SJSA1 (cell line): ENCODE measurements around the gene GABRD. TPM values are rescaled to one million over a fixed set of nuclear protein-coding genes. Genes with fewer than 3 reads are reported as not detected.
"Not testable (repeated sequence)": the region's sequence is repeated elsewhere in the genome, so short reads cannot be mapped to it uniquely, and the experiment has no call there.

Experiments used
- DNase-seq, 2 experiments: peaks; one replicate each; pipeline ENCODE4 v3.0.0-alpha.2; 2015 to 2020; ENCODE audit warnings: low spot score in 2 of 2, low read depth in 1 of 2
- H3K27ac ChIP-seq: fragments of 250-450 bp; sonication (Bioruptor Pico); 2 replicates; pipeline ENCODE4 v1.5.1; 2020; ENCODE audit warnings: mild to moderate bottlenecking, moderate library complexity
- H3K27me3 ChIP-seq: fragments of 250-450 bp; sonication (Bioruptor Pico); replicated peaks from 2 replicates; pipeline ENCODE4 v1.5.1; 2020; ENCODE audit warnings: mild to moderate bottlenecking, moderate library complexity
- H3K36me3 ChIP-seq: fragments of 250-450 bp; sonication (Bioruptor Pico); 2 replicates; pipeline ENCODE4 v1.5.1; 2020; ENCODE audit warnings: mild to moderate bottlenecking
- H3K4me1 ChIP-seq: fragments of 250-450 bp; sonication (Bioruptor Pico); replicated peaks from 2 replicates; pipeline ENCODE4 v1.6.1; 2021; ENCODE audit warnings: mild to moderate bottlenecking
- H3K4me3 ChIP-seq: fragments of 250-450 bp; sonication (Bioruptor Pico); 2 replicates; pipeline ENCODE4 v1.5.1; 2020; ENCODE audit warnings: mild to moderate bottlenecking
- H3K9me3 ChIP-seq: fragments of 250-450 bp; sonication (Bioruptor Pico); replicated peaks from 2 replicates; pipeline ENCODE4 v1.5.1; 2020; ENCODE audit warnings: mild to moderate bottlenecking
- total RNA-seq: library from RNA; depleted of rRNA; stranded (reverse); fragments of >200 nt; shearing (Covaris generic); gene quantifications from 2 replicates; pipeline ENCODE4 v1.2.3, GENCODE V29; 2014

The GABRD gene
- total RNA-seq, 1 experiment from 2014 or later, result not detected

DNA sequence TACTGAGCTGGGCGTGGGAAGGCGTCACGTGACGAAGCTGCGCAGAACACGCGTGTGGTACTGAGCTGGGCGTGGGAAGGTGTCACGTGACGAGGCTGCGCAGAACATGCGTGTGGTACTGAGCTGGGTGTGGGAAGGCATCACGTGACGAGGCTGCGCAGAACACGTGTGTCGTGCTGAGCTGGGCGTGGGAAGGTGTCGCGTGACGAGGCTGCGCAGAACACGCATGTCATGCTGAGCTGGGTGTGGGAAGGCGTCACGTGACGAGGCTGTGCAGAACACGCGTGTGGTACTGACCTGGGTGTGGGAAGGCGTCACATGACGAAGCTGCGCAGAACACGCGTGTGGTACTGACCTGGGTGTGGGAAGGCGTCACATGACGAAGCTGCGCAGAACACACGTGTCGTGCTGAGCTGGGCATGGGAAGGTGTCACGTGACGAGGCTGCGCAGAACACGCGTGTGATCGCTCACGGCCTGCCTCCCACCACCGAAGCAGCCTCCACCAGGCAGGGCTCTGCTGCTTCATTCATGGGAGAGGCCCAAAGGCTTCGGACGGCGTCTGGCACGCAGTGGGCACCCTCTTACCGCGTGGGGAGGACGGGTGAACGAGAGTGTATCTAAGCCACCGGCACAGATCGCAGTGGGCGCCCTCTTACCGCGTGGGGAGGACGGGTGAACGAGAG is 39.5 kb upstream of the GABRD start:
- Histone ChIP-seq H3K27me3 (peaks cover 7% of the 10 kb centered on the region; the same call in 1 of the 2 replicates), H3K27ac (no peak overlapping the region), H3K4me3 (no peak overlapping the region), H3K4me1 (no peaks in the 10 kb centered on the region), H3K36me3 (no peaks in the 10 kb centered on the region), H3K9me3 (0 out of 2 replicates have a peak, but pooled peaks cover 6% of the 10 kb centered on the region)
- no peak for DNase-seq

DNA sequence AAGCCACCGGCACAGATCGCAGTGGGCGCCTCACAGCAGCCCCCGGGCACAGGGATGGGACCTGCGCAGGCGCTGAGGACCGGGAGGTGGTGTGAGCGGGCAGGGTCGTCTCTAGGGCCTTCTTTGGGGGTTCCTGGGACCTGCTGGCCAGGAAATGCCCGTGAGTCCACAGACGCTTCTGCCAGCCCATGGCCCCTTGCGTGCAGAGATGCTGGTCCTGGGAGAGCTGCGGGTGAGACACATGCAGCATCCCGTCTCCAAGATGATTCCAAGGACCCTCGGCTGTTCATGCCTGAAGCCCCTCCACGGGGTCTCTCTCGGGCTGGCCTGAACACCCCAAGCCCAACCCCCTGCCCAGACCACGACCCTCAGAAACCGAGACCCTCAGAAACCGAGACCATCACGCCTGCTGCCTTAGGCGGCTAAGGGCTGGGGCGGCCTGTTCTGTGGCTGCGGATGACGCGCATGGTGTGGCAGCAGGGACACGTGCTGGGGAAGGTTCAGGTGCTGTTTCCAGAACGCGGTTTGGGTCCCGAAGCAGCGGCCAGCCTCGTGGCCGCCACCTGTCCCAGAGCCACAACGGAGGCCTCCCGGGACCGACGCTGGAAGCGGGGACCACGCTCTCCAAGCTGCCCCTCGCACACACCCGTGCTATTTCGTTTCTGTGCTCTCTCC is 38.5 kb upstream of the GABRD start:
- Histone ChIP-seq H3K27ac (no peak overlapping the region), H3K9me3 (0 out of 2 replicates have a peak, but pooled peaks cover 6% of the 10 kb centered on the region), H3K4me1 (no peaks in the 10 kb centered on the region), H3K27me3 (peaks cover 6% of the 10 kb centered on the region; the same call in 1 of the 2 replicates), H3K4me3 (no peak overlapping the region), H3K36me3 (no peaks in the 10 kb centered on the region)
- no peak for DNase-seq

DNA sequence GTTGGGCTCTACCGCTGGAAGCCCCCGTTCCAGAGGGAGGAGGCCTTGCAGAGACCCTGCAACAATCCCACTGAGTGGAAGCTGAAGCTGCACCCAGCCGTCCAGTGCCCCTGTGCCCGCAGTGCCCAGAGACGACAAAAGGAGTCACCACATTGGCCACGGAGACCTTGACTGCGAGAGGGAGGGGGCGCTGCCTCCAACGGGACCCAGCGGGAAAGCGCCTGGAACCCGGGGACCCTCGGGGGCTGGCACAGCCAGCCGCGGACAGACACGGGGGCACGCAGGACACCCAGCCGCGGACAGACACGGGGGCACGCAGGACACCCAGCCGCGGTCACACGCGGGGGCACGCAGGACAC is 38.0 kb upstream of the GABRD start:
- Histone ChIP-seq H3K27ac (no peak overlapping the region), H3K4me3 (no peak overlapping the region), H3K4me1 (no peaks in the 10 kb centered on the region), H3K9me3 (0 out of 2 replicates have a peak, but pooled peaks cover 6% of the 10 kb centered on the region), H3K27me3 (peaks cover 5% of the 10 kb centered on the region; the same call in 1 of the 2 replicates), H3K36me3 (no peaks in the 10 kb centered on the region)
- no peak for DNase-seq

DNA sequence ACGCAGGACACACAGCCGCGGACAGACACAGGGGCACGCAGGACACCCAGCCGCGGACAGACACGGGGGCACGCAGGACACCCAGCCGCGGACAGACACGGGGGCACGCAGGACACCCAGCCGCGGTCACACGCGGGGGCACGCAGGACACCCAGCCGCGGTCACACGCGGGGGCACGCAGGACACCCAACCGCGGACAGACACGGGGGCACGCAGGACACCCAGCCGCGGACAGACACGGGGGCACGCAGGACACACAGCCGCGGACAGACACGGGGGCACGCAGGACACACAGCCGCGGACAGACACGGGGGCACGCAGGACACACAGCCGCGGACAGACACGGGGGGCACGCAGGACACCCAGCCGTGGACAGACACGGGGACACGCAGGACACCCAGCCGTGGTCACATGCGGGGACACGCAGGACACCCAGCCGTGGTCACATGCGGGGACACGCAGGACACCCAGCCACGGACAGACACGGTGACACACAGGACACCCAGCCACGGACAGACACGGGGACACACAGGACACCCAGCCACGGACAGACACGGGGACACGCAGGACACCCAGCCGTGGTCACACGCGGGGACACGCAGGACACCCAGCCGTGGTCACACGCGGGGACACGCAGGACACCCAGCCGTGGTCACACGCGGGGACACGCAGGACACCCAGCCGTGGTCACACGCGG is 37.4 kb upstream of the GABRD start:
- H3K9me3 ChIP-seq, H3K27ac ChIP-seq, H3K4me1 ChIP-seq, H3K4me3 ChIP-seq, DNase-seq, H3K36me3 ChIP-seq, H3K27me3 ChIP-seq: not testable (repeated sequence)

DNA sequence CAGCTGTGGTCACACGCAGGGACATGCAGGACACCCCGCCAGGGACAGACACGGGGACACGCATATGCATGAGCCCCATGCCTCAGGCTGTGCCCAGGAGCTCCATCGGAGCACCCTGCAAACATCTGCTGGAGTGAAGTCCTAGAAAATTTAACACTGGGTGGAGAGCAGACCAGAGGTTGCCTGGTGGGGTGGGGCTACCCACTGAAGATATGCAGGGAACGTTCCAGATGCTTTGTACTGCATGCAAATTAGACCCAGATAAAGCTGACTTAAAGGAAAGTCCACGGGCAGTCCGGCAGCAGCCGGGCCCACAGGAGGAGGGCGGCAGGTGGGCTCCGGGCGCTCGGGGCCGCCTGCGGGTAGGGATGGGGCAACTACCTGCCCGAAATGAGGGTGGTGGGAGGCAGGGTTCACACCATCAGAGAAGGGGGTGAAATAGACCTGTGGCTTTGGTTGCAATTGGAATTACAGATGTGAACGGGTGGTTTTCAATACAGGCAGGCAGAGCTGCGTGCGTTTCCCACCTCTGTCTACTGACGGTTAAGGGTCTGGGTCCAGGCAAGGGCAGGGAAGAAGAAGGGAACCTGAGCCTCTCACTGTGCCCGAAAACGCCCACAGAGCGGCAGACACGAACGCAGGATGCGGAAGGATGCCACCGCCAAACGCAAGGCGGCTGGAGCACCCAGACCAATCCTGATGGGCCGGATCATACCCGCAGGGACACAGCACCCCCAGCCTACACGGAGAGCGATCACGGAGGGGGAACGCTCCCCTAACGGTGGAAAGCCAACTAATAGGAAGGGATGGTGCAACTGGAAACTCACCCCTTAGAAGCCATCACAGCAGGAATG is 36.5 kb upstream of the GABRD start:
- DNase-seq, result no peak
- Histone ChIP-seq H3K36me3 (no peaks in the 10 kb centered on the region), H3K27ac (no peak overlapping the region), H3K27me3 (0 out of 2 replicates have a peak, but pooled peaks cover 5% of the 10 kb centered on the region), H3K9me3 (0 out of 2 replicates have a peak, but pooled peaks cover 6% of the 10 kb centered on the region), H3K4me1 (no peaks in the 10 kb centered on the region), H3K4me3 (no peak overlapping the region)

DNA sequence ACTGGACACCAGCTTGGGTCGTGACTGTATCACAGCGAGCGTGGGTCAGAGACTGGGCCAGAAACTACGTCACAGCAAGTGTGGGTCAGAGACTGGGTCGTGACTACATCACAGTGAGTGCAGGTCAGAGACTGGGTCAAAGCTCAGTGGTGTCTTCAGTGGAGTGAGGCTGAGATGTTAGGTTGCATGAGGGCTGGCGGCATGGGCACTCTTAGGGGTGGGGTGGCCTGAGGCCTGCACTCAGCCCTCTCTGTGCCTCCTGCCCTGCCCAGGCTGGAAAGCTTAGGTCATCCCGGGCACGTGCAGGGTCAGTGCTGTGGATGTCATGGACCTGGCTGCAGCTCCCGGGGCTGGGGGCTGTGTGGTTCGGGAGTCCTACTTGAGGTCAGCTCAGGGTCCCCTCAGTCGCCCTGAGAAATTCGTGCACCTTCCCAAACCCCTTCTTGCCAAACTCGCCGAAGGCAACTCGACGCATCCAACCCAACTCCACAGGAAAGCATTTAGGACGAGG is 34.5 kb upstream of the GABRD start:
- Histone ChIP-seq H3K4me1 (no peaks in the 10 kb centered on the region), H3K4me3 (no peak overlapping the region), H3K36me3 (no peaks in the 10 kb centered on the region), H3K27ac (no peak overlapping the region), H3K27me3 (0 out of 2 replicates have a peak, but pooled peaks cover 8% of the 10 kb centered on the region), H3K9me3 (0 out of 2 replicates have a peak, but pooled peaks cover 6% of the 10 kb centered on the region)
- DNase-seq, result no peak

DNA sequence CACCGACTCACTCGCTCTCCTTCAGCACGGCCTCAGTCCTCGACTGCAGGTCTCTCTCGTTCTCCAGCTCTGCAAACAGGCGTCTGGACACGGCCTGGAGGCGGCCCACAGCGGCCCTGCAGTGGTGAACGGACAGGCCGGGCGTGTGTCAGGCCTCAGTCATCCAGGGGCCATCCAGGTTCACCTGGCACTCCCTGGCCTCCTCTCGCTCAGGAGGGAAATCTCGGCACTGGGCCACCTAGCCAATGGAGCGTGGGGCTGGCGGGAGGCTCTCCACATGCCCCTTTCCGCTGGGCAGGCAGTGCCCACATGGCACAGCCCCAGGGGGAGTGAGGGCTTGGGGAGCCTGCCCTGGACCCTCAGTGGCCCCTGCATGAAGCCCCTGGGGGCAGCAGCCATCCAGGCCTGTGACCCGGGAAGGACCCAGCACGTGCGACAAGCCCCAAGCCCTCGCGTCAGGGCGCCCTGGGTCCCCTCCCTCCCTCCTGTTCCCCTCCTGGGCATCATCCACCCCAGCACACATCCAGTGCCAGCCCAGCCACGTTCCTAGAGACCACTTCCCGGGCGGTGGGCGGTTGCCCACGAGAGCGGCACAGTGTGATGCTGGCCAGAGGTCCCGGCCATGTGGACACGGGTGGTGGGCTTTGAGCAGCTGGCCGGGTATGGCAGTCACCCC is 33.6 kb upstream of the GABRD start:
- Histone ChIP-seq H3K27ac (no peak overlapping the region), H3K4me1 (no peaks in the 10 kb centered on the region), H3K4me3 (no peak overlapping the region), H3K27me3 (0 out of 2 replicates have a peak, but pooled peaks cover 8% of the 10 kb centered on the region), H3K9me3 (0 out of 2 replicates have a peak, but pooled peaks cover 6% of the 10 kb centered on the region), H3K36me3 (no peaks in the 10 kb centered on the region)
- DNase-seq, result no peak

DNA sequence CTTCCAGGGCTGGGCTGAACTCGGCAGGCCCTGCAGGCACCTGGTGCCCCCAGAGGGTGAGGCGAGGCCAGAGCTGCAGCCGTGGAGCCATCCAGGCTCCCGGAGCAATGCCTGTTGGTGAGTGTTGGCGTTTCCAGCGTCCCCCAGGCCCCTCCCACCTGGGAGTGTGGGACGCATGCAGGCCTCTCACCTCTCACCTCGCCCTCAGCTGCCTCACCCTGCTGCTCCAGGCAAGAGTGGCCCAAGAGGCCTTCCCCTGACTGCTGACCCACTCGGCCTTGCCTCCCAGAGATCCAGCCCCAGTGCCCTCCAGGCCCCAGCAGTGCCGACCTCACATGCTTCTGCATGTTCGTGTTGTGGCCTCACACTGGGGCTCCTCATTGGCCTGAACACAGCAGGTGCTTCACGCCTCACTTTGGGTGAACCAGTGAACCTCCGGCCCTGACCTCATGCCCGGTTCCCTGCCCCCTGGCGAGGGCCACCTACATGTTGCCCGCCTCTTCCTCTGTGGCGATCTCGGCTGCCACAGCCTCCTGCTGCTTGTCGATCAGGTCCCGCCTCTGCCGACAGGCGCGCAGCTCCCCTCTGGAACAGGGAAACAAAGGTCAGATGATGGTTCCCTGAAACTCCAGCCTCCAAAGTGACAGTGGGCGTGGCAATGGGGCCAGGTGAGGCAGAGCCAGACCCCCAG is 32.5 kb upstream of the GABRD start:
- H3K27me3 ChIP-seq, result 0 out of 2 replicates have a peak, but pooled peaks cover 8% of the 10 kb centered on the region
- H3K4me3 ChIP-seq, result no peak overlapping the region
- no peaks in the 10 kb centered on the region for H3K9me3 ChIP-seq
- H3K4me1 ChIP-seq, result no peaks in the 10 kb centered on the region
- no peak overlapping the region for H3K27ac ChIP-seq
- DNase-seq, result no peak
- no peaks in the 10 kb centered on the region for H3K36me3 ChIP-seq

DNA sequence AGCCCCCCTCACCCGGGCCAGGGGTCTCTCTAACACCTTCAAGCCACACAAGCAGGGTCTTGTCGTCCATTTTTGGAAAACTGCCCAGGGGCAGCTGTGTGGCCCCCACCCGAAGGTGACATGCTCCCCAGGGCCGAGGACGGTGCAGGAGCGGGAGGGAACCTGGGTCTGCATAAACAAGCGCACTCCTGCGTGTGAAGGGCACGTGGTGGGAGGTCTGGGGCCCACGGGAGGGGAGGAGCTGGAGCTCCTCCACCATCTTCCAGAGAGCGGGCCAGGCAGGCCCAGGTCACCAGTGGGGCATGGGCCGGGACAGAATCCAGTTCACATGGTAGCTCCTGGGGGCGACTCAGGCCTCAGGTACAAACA is 32.0 kb upstream of the GABRD start:
- H3K4me3 ChIP-seq, result no peak overlapping the region
- no peak overlapping the region for H3K27ac ChIP-seq
- 0 out of 2 replicates have a peak, but pooled peaks cover 8% of the 10 kb centered on the region for H3K27me3 ChIP-seq
- DNase-seq, result no peak
- H3K36me3 ChIP-seq, result no peaks in the 10 kb centered on the region
- H3K9me3 ChIP-seq, result no peaks in the 10 kb centered on the region
- H3K4me1 ChIP-seq, result no peaks in the 10 kb centered on the region

DNA sequence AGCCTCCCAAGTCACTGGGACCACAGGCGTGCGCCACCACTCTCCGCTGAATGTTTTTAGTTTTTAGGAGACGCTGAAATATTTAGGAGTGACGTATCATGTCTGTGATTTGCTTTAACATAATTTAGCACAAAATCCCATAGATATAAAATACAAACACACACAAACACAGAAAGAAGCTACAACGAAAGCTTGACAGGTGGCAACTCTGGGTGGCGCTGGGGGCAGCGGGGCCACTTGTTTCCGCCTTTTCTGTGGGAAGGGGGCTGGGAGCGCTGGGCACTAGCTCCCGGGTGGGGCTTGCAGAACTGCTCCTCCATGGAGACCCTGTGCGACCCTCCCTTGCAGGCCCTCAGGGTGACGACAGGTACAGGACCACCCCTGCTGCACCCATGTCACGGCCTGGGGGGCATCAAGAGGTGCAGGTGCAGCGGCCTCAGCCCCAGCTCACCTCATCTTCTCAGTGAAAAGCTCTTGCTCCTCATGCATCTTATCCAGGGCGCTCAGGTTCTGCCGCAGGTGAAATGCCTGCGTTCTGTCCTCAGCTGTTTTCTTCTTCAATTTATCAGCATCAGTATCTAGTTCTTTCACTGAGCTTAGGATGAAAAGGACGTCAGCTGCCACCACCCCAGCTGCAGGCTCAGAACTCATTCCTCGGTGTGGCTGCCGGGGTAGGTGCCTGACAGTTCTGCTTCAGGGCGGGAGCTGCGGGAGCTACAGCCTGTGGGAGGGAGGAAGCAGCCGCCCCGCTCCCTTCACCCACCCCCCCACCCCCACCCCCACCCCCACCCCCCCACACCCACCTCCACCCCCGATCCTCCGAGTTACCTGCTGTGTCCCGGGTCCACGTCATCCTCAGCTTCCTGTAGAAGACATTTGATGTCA is 30.8 kb upstream of the GABRD start:
- DNase-seq, result no peak
- no peak overlapping the region for H3K27ac ChIP-seq
- H3K27me3 ChIP-seq, result 0 out of 2 replicates have a peak, but pooled peaks cover 8% of the 10 kb centered on the region
- H3K4me3 ChIP-seq, result no peak overlapping the region
- H3K36me3 ChIP-seq, result no peaks in the 10 kb centered on the region
- no peaks in the 10 kb centered on the region for H3K9me3 ChIP-seq
- H3K4me1 ChIP-seq, result no peaks in the 10 kb centered on the region

DNA sequence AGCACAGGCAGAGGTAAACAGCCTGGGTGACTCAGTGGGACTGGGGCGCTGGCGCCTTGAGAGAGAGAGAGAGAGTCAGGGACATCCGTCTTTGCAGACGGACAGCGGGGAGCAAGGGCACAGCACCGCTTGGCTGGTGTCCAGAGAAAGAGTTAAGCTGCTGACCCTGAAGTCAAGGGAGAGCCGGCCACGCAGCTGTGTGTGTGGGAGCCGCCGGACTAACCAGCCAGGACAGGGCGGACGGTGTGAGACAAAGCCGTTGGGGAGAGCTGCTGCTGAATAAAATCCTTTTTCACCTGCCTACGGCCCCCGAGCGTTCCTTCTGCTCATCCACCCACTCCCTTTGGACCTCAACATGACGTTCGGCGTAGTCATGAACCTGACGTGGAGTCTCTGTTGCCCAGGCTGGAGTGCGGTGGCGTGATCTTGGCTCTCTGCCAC is 30.0 kb upstream of the GABRD start:
- Histone ChIP-seq H3K9me3 (no peaks in the 10 kb centered on the region), H3K27ac (no peak overlapping the region), H3K4me3 (no peak overlapping the region), H3K4me1 (no peaks in the 10 kb centered on the region), H3K27me3 (0 out of 2 replicates have a peak, but pooled peaks cover 8% of the 10 kb centered on the region), H3K36me3 (no peaks in the 10 kb centered on the region)
- DNase-seq, result no peak
